IMR-90 (cell line): ENCODE data around the gene VSX2. TPM values are rescaled to one million over a fixed set of nuclear protein-coding genes. Genes with fewer than 3 reads are reported as not detected.

Experiments used
- ATAC-seq: fragments of 200-7000 bp; cut with Tn5 transposase; 2 replicates; pipeline ENCODE4 v1.9.1; 2020; ENCODE audit warnings: low read depth, mild to moderate bottlenecking, moderate library complexity
- BruUV-seq: library from RNA; stranded (reverse); fragments of 400-500 nt; replicated peaks from 2 replicates; lab custom pipeline; 2021; lab: Mats Ljungman, UMichigan
- CTCF ChIA-PET: fragments of 300-600 bp; formaldehyde crosslinking; extraction: SDS; loops from one replicate; lab custom pipeline; 2021; ENCODE audit warnings: antibody characterized with exemption; lab: Yijun Ruan, JAX
- POLR2A ChIA-PET: fragments of 300-600 bp; sonication (Branson Sonifier 250); formaldehyde crosslinking; loops from one replicate; lab custom pipeline; 2022; ENCODE audit warnings: antibody characterized with exemption; ENCODE audit not compliant: unreplicated experiment; lab: Charles Lee
- DNase-seq: peaks from one replicate; pipeline ENCODE4 v3.0.0; 2013
- H2AFZ ChIP-seq: replicated peaks from 2 replicates; pipeline ENCODE3; 2013; ENCODE audit warnings: low read length, mild to moderate bottlenecking; ENCODE audit not compliant: poor library complexity
- H2AK5ac ChIP-seq: 2 replicates; pipeline ENCODE4 v1.6.1; 2013; ENCODE audit warnings: low read depth, low read length, inconsistent platforms
- H2AK9ac ChIP-seq: replicated peaks from 2 replicates; pipeline ENCODE3; 2013; ENCODE audit warnings: mild to moderate bottlenecking, low read depth, low read length, moderate library complexity; ENCODE audit not compliant: poor library complexity
- H2BK120ac ChIP-seq: 2 replicates; pipeline ENCODE4 v1.6.1; 2013; ENCODE audit warnings: low read depth, low read length, inconsistent platforms
- H2BK15ac ChIP-seq: 3 replicates; pipeline ENCODE4 v1.6.1; 2013; ENCODE audit warnings: low read depth, low read length, inconsistent platforms
- H2BK20ac ChIP-seq: 2 replicates; pipeline ENCODE4 v1.6.1; 2013; ENCODE audit warnings: low read depth, mild to moderate bottlenecking, inconsistent platforms, low read length, moderate library complexity
- H2BK5ac ChIP-seq: 2 replicates; pipeline ENCODE4 v1.6.1; 2013; ENCODE audit warnings: mild to moderate bottlenecking, low read depth, low read length, inconsistent platforms; ENCODE audit not compliant: poor library complexity, severe bottlenecking
- H3K14ac ChIP-seq: replicated peaks from 2 replicates; pipeline ENCODE4 v1.6.1; 2013; ENCODE audit warnings: low read depth, low read length, inconsistent platforms
- H3K18ac ChIP-seq: 2 replicates; pipeline ENCODE4 v1.6.1; 2013; ENCODE audit warnings: low read depth, low read length, control low read depth
- H3K23ac ChIP-seq: 2 replicates; pipeline ENCODE4 v1.6.1; 2013; ENCODE audit warnings: low read depth, low read length, inconsistent platforms
- H3K27ac ChIP-seq: 2 replicates; pipeline ENCODE4 v1.5.1; 2013; ENCODE audit warnings: mild to moderate bottlenecking, control low read depth, low read length; ENCODE audit not compliant: insufficient read depth
- H3K27me3 ChIP-seq: 2 replicates; pipeline ENCODE4 v1.6.1; 2013; ENCODE audit warnings: low read length; ENCODE audit not compliant: control insufficient read depth, insufficient read depth
- H3K36me3 ChIP-seq: 2 replicates; pipeline ENCODE4 v1.6.1; 2013; ENCODE audit warnings: low read length, mixed read lengths; ENCODE audit not compliant: control insufficient read depth, insufficient read depth
- H3K4ac ChIP-seq: 2 replicates; pipeline ENCODE4 v1.6.1; 2013; ENCODE audit warnings: low read depth, low read length, inconsistent platforms
- H3K4me1 ChIP-seq: 2 replicates; pipeline ENCODE4 v1.6.1; 2013; ENCODE audit warnings: low read length, mixed read lengths; ENCODE audit not compliant: control insufficient read depth, insufficient read depth
- H3K4me2 ChIP-seq: 2 replicates; pipeline ENCODE4 v1.6.1; 2013; ENCODE audit warnings: low read depth, mild to moderate bottlenecking, control low read depth, low read length, moderate library complexity
- H3K4me3 ChIP-seq: 2 replicates; pipeline ENCODE4 v1.5.1; 2013; ENCODE audit warnings: low read depth, mild to moderate bottlenecking, control low read depth, low read length, moderate library complexity; ENCODE audit not compliant: insufficient read depth
- H3K56ac ChIP-seq: 2 replicates; pipeline ENCODE4 v1.6.1; 2013; ENCODE audit warnings: low read length, inconsistent platforms; ENCODE audit not compliant: insufficient read depth; ENCODE audit errors: extremely low read depth
- H3K79me1 ChIP-seq, 2 experiments: 2 replicates each; pipeline ENCODE4 v1.6.1; 2013; ENCODE audit warnings: low read length in 2 of 2, inconsistent platforms in 1 of 2, low read depth in 1 of 2
- H3K9ac ChIP-seq: 2 replicates; pipeline ENCODE4 v1.6.1; 2013; ENCODE audit warnings: low read depth, low read length, control low read depth
- H3K9me1 ChIP-seq: 2 replicates; pipeline ENCODE4 v1.6.1; 2013; ENCODE audit warnings: low read length, inconsistent platforms; ENCODE audit not compliant: insufficient read depth
- H3K9me3 ChIP-seq: 2 replicates; pipeline ENCODE4 v1.6.1; 2013; ENCODE audit warnings: low read length; ENCODE audit not compliant: control insufficient read depth, insufficient read depth
- H4K20me1 ChIP-seq: 2 replicates; pipeline ENCODE4 v1.6.1; 2013; ENCODE audit warnings: low read length, inconsistent platforms; ENCODE audit not compliant: insufficient read depth
- H4K5ac ChIP-seq: 2 replicates; pipeline ENCODE4 v1.6.1; 2013; ENCODE audit warnings: mild to moderate bottlenecking, low read depth, low read length, control low read depth
- H4K8ac ChIP-seq, 2 experiments: 2 replicates each; pipeline ENCODE4 v1.6.1; 2013; ENCODE audit warnings: low read depth in 2 of 2, low read length in 2 of 2, control low read depth in 1 of 2, inconsistent platforms in 1 of 2
- H4K91ac ChIP-seq: 2 replicates; pipeline ENCODE4 v1.6.1; 2013; ENCODE audit warnings: low read depth, low read length, inconsistent platforms; ENCODE audit not compliant: insufficient read depth
- BHLHE40 ChIP-seq: fragments of 150-350 bp; IDR thresholded peaks from 2 replicates; pipeline ENCODE4 v1.6.1; 2016; ENCODE audit warnings: mild to moderate bottlenecking, low read depth, low read length
- CEBPB ChIP-seq: IDR thresholded peaks from 2 replicates; pipeline ENCODE4 v1.6.1; 2012; ENCODE audit warnings: low read depth, low read length, improper control_type of control experiment
- CHD1 ChIP-seq: IDR thresholded peaks from 2 replicates; pipeline ENCODE4 v1.6.1; 2012; ENCODE audit warnings: low read depth, low read length, improper control_type of control experiment
- ELK1 ChIP-seq: fragments of 150-350 bp; IDR thresholded peaks from 2 replicates; pipeline ENCODE4 v1.6.1; 2016; ENCODE audit warnings: low read depth, mild to moderate bottlenecking, low read length, moderate library complexity, borderline replicate concordance
- FOS ChIP-seq: fragments of 150-350 bp; IDR thresholded peaks from 2 replicates; pipeline ENCODE4 v1.6.1; 2016; ENCODE audit warnings: low read depth, low read length
- MAFK ChIP-seq: IDR thresholded peaks from 2 replicates; pipeline ENCODE4 v1.6.1; 2012; ENCODE audit warnings: low read depth, low read length, improper control_type of control experiment
- MAZ ChIP-seq: IDR thresholded peaks from 2 replicates; pipeline ENCODE4 v1.6.1; 2012; ENCODE audit warnings: low read depth, mild to moderate bottlenecking, low read length, improper control_type of control experiment, moderate library complexity, borderline replicate concordance
- MXI1 ChIP-seq: IDR thresholded peaks from 2 replicates; pipeline ENCODE4 v1.6.1; 2012; ENCODE audit warnings: low read depth, mild to moderate bottlenecking, low read length, moderate library complexity, borderline replicate concordance
- NFE2L2 ChIP-seq: fragments of 150-350 bp; IDR thresholded peaks from 2 replicates; pipeline ENCODE4 v1.6.1; 2016; ENCODE audit warnings: low read depth, mild to moderate bottlenecking, low read length
- POLR2A ChIP-seq: IDR thresholded peaks from 2 replicates; pipeline ENCODE4 v1.6.1; 2012; ENCODE audit warnings: mild to moderate bottlenecking, low read depth, low read length
- RAD21 ChIP-seq: IDR thresholded peaks from 2 replicates; pipeline ENCODE4 v1.6.1; 2012; ENCODE audit warnings: low read length, improper control_type of control experiment
- RCOR1 ChIP-seq: IDR thresholded peaks from 2 replicates; pipeline ENCODE4 v1.6.1; 2012; ENCODE audit warnings: mild to moderate bottlenecking, low read length, improper control_type of control experiment; ENCODE audit not compliant: insufficient replicate concordance
- RFX5 ChIP-seq: IDR thresholded peaks from 2 replicates; pipeline ENCODE4 v1.8.0; 2012; ENCODE audit warnings: low read depth, mild to moderate bottlenecking, low read length, moderate library complexity
- SMC3 ChIP-seq: fragments of 150-350 bp; IDR thresholded peaks from 2 replicates; pipeline ENCODE4 v1.6.1; 2016; ENCODE audit warnings: low read depth, mild to moderate bottlenecking, antibody characterized with exemption, low read length, moderate library complexity
- WGBS, 2 experiments: methylation state at CpG; one replicate each; pipeline versions ENCODE4 v1.1.5 to v1.1.7; 2013; ENCODE audit warnings: missing lambda C conversion rate in 2 of 2; ENCODE audit not compliant: insufficient read length in 1 of 2; ENCODE audit errors: extremely low coverage in 2 of 2; 5-methylcytosine and 5-hydroxymethylcytosine counted together
- dilution Hi-C: fragments of 300-500 bp; cut with HindIII; formaldehyde crosslinking; loops from one replicate; pipeline ENCODE4 v1.14.3; 2018; ENCODE audit warnings: low sequenced_read_pairs; ENCODE audit not compliant: unreplicated experiment
- in situ Hi-C: fragments of 300-500 bp; cut with MboI; formaldehyde crosslinking; loops from 3 replicates; pipeline ENCODE4 v1.14.3; 2019; ENCODE audit warnings: low sequenced_read_pairs, inconsistent platforms, mixed read lengths
- intact Hi-C: fragments of 100-400 bp; cut with micrococcal nuclease; formaldehyde crosslinking; loops from 2 replicates; pipeline ENCODE4 v1.10.0; 2022
- polyA plus RNA-seq, 3 experiments: library from polyadenylated mRNA; depleted of rRNA; stranded (reverse); fragments of >200 nt; gene quantifications; 2 replicates each; pipeline ENCODE4 v1.2.3, GENCODE V29; 2012; ENCODE audit warnings: low replicate concordance in 1 of 3
- total RNA-seq: library from RNA; depleted of rRNA; stranded (reverse); fragments of >200 nt; gene quantifications from 2 replicates; pipeline ENCODE4 v1.2.3, GENCODE V29; 2012
- TF ChIP-seq, protein P1 (sequence below): fragments of 150-350 bp; IDR thresholded peaks from 2 replicates; pipeline ENCODE4 v1.6.1; 2017; ENCODE audit warnings: mild to moderate bottlenecking, antibody characterized with exemption, low read length, low read depth
- TF ChIP-seq, protein P2 (sequence below): conservative IDR thresholded peaks from 2 replicates; pipeline ENCODE4 v1.5.1; 2012; ENCODE audit warnings: mild to moderate bottlenecking, low read depth, low read length, improper control_type of control experiment

Gene VSX2
- total and polyA plus RNA-seq, 2 of the 4 experiments (the other 2 are of a cell fraction), result not detected

- Histone ChIP-seq H3K4me3 (no peak overlapping the region), H4K8ac (no peak overlapping the region), H4K5ac (no peak overlapping the region), H3K14ac (no peak overlapping the region), H2BK120ac (no peak overlapping the region), H4K91ac (no peak overlapping the region), H3K4ac (no peak overlapping the region), H3K56ac (no peak overlapping the region), H3K23ac (no peak overlapping the region), H2BK20ac (no peak overlapping the region), H2AFZ (no peak overlapping the region), H3K4me1 (no peaks in the 10 kb centered on the region), H2AK9ac (no peak overlapping the region), H3K9me1 (no peaks in the 10 kb centered on the region), H3K4me2 (no peak overlapping the region), H3K27me3 (peaks cover 73% of the 10 kb centered on the region), H3K36me3 (no peaks in the 10 kb centered on the region), H4K20me1 (peaks cover 23% of the 10 kb centered on the region), H3K18ac (no peak overlapping the region), H2BK15ac (no peak overlapping the region), H2BK5ac (no peak overlapping the region), H3K9me3 (peaks cover 8% of the 10 kb centered on the region; the same call in 1 of the 2 replicates), H3K27ac (no peak overlapping the region), H3K9ac (no peak overlapping the region), H2AK5ac (no peak overlapping the region), H3K79me1 (no peaks in the 10 kb centered on the region)
- TF ChIP-seq ELK1 (no peak), CHD1 (no peak), MAFK (no peak), BHLHE40 (no peak), NFE2L2 (no peak), POLR2A (no peak), RCOR1 (no peak), MXI1 (no peak), RAD21 (no peak), SMC3 (no peak), RFX5 (no peak), MAZ (no peak), CEBPB (no peak), FOS (no peak)
- TF ChIP-seq, protein P1, sequence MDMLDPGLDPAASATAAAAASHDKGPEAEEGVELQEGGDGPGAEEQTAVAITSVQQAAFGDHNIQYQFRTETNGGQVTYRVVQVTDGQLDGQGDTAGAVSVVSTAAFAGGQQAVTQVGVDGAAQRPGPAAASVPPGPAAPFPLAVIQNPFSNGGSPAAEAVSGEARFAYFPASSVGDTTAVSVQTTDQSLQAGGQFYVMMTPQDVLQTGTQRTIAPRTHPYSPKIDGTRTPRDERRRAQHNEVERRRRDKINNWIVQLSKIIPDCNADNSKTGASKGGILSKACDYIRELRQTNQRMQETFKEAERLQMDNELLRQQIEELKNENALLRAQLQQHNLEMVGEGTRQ, result no peak
- TF ChIP-seq, protein P2, sequence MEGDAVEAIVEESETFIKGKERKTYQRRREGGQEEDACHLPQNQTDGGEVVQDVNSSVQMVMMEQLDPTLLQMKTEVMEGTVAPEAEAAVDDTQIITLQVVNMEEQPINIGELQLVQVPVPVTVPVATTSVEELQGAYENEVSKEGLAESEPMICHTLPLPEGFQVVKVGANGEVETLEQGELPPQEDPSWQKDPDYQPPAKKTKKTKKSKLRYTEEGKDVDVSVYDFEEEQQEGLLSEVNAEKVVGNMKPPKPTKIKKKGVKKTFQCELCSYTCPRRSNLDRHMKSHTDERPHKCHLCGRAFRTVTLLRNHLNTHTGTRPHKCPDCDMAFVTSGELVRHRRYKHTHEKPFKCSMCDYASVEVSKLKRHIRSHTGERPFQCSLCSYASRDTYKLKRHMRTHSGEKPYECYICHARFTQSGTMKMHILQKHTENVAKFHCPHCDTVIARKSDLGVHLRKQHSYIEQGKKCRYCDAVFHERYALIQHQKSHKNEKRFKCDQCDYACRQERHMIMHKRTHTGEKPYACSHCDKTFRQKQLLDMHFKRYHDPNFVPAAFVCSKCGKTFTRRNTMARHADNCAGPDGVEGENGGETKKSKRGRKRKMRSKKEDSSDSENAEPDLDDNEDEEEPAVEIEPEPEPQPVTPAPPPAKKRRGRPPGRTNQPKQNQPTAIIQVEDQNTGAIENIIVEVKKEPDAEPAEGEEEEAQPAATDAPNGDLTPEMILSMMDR, result no peak
- ChIA-PET CTCF (no interaction called here), POLR2A (no interaction called here)
- intact Hi-C loops (no loop called here), in situ Hi-C loops (no loop called here), dilution Hi-C loops (no loop called here)
- DNase-seq, result no peak
- WGBS, 2 experiments, result no CpG with 5 or more reads among the region's 4 CpGs
- BruUV-seq, result no TSS peak
- ATAC-seq, result no peak
These were observed 1.8 kb upstream of the VSX2 start for GRCh38 chr14:74237441-74237840.
